ENCODE data around the gene BDH1.

DNA sequence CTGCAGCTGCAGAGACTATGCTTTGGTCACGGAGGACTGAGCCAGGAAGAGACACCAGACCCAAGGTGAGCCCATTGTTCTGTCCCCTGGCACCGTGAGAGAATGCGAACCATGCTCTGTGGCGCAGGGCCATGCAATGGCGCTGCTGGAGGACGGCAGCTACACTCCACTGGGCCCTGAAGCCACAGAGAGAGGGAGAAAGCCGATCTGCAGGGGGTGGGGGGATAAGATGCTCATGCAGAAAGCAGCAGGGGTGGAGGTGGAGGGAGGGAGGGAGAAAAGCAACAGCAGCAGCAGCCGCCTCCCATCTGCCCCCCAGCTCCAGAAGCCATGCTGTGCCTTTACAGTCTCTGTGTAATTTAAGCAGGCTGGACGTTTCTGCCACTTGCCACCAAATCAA lies 5.3 kb downstream of the BDH1 start:
- TF ChIP-seq ZFP30 (CRISPR knock-in tag; IDR thresholded peaks at IDR 0.05) (no peak), ISL1 (CRISPR knock-in tag; IDR thresholded peaks at IDR 0.05) (no peak), ZFP3 (CRISPR knock-in tag; IDR thresholded peaks at IDR 0.05) (no peak), TCF4 (CRISPR knock-in tag; IDR thresholded peaks at IDR 0.05; ENCODE audit: borderline replicate concordance) (no peak), ESRRG (CRISPR knock-in tag; IDR thresholded peaks at IDR 0.05) (no peak), BACH2 (CRISPR knock-in tag; IDR thresholded peaks at IDR 0.05; ENCODE audit: borderline replicate concordance) (no peak), ZNF8 (CRISPR knock-in tag; IDR thresholded peaks at IDR 0.05) (no peak), RARB (CRISPR knock-in tag; IDR thresholded peaks at IDR 0.05) (no peak), GLIS3 (CRISPR knock-in tag; IDR thresholded peaks at IDR 0.05) (no peak), TOX (CRISPR knock-in tag; IDR thresholded peaks at IDR 0.05; ENCODE audit: borderline replicate concordance) (no peak)
- TF ChIP-seq, protein P1, sequence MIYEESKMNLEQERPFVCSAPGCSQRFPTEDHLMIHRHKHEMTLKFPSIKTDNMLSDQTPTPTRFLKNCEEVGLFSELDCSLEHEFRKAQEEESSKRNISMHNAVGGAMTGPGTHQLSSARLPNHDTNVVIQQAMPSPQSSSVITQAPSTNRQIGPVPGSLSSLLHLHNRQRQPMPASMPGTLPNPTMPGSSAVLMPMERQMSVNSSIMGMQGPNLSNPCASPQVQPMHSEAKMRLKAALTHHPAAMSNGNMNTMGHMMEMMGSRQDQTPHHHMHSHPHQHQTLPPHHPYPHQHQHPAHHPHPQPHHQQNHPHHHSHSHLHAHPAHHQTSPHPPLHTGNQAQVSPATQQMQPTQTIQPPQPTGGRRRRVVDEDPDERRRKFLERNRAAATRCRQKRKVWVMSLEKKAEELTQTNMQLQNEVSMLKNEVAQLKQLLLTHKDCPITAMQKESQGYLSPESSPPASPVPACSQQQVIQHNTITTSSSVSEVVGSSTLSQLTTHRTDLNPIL (CRISPR knock-in tag; IDR thresholded peaks at IDR 0.05; ENCODE audit: low read depth): no peak
- TF ChIP-seq, protein P2, sequence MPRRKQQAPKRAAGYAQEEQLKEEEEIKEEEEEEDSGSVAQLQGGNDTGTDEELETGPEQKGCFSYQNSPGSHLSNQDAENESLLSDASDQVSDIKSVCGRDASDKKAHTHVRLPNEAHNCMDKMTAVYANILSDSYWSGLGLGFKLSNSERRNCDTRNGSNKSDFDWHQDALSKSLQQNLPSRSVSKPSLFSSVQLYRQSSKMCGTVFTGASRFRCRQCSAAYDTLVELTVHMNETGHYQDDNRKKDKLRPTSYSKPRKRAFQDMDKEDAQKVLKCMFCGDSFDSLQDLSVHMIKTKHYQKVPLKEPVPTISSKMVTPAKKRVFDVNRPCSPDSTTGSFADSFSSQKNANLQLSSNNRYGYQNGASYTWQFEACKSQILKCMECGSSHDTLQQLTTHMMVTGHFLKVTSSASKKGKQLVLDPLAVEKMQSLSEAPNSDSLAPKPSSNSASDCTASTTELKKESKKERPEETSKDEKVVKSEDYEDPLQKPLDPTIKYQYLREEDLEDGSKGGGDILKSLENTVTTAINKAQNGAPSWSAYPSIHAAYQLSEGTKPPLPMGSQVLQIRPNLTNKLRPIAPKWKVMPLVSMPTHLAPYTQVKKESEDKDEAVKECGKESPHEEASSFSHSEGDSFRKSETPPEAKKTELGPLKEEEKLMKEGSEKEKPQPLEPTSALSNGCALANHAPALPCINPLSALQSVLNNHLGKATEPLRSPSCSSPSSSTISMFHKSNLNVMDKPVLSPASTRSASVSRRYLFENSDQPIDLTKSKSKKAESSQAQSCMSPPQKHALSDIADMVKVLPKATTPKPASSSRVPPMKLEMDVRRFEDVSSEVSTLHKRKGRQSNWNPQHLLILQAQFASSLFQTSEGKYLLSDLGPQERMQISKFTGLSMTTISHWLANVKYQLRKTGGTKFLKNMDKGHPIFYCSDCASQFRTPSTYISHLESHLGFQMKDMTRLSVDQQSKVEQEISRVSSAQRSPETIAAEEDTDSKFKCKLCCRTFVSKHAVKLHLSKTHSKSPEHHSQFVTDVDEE (CRISPR knock-in tag; IDR thresholded peaks at IDR 0.05): no peak
